ENCODE results near the gene GAB2. TPM values are rescaled to one million over a fixed set of nuclear protein-coding genes. Genes with fewer than 3 reads are reported as not detected.

GAB2 gene
- total RNA-seq, 1 experiment from 2014 or later, result 3.3 TPM

GRCh38 chr11:78209478-78209877, 208.1 kb downstream of the GAB2 start:
- no peak overlapping the region; a peak in 1 of 7 replicates for H3K27ac Mint-ChIP-seq
- Histone ChIP-seq H3K56ac (ENCODE audit: insufficient read length, low read depth, low read length) (no peak overlapping the region), H4K20me1 (ENCODE audit: control insufficient read depth, insufficient read depth, insufficient read length) (no peaks in the 10 kb centered on the region), H3K23ac (ENCODE audit: insufficient read length, low read depth, low read length) (no peak overlapping the region), H4K91ac (ENCODE audit: insufficient read length, low read depth, low read length) (no peak overlapping the region), H3K9me3 (ENCODE audit: control insufficient read depth, low read depth, low read length) (no peaks in the 10 kb centered on the region), H3K23me2 (ENCODE audit: insufficient read length, low read depth, low read length, poor library complexity, severe bottlenecking) (no peaks in the 10 kb centered on the region), H2BK12ac (ENCODE audit: insufficient read length, low read depth, low read length) (no peak overlapping the region), H3K9ac (ENCODE audit: extremely low read depth, insufficient read length, low read length) (no peak overlapping the region), H4K5ac (ENCODE audit: insufficient read length, low read depth, low read length) (no peak overlapping the region), H3K27me3 (ENCODE audit: insufficient read depth, low read length) (no peaks in the 10 kb centered on the region), H3T11ph (ENCODE audit: low read length) (no peak overlapping the region), H3K4me2 (ENCODE audit: insufficient read depth, insufficient read length, low read length) (no peak overlapping the region), H2BK15ac (ENCODE audit: low read depth, low read length) (no peak overlapping the region), H2BK20ac (ENCODE audit: low read depth, low read length, poor library complexity, severe bottlenecking) (no peak overlapping the region), H3K27ac (ENCODE audit: insufficient read length, low read depth, low read length) (no peak overlapping the region), H3K18ac (ENCODE audit: insufficient read length, low read depth, low read length) (no peak overlapping the region), H2AFZ (ENCODE audit: low read length) (no peak overlapping the region), H3K4me1 (ENCODE audit: insufficient read depth, low read length) (no peaks in the 10 kb centered on the region), H2BK5ac (ENCODE audit: insufficient read length, low read length) (no peak overlapping the region), H3K79me2 (ENCODE audit: insufficient read depth, low read length) (no peaks in the 10 kb centered on the region), H2AK5ac (ENCODE audit: insufficient read length, low read length) (no peak overlapping the region), H3K79me1 (ENCODE audit: insufficient read depth, low read depth, low read length, poor library complexity, severe bottlenecking) (no peaks in the 10 kb centered on the region), H4K8ac (replicated peaks; ENCODE audit: insufficient read length, low read depth, low read length) (no peak overlapping the region), H3K4ac (ENCODE audit: low read depth, low read length) (no peak overlapping the region), H2BK120ac (ENCODE audit: low read depth, low read length, poor library complexity, severe bottlenecking) (no peak overlapping the region), H3K14ac (ENCODE audit: insufficient read depth, low read length) (no peak overlapping the region)
- no CpG with 5 or more reads among the region's 18 CpGs for WGBS (ENCODE audit: extremely low coverage, insufficient read length, low lambda C conversion rate)
- no peaks in the 10 kb centered on the region for H3K9me3 Mint-ChIP-seq
- H3K27me3 Mint-ChIP-seq (ENCODE audit: low read depth), result no peaks in the 10 kb centered on the region; the same call in 1 of the 2 replicates
- no peak overlapping the region for H3K4me3 Mint-ChIP-seq
- no peak for TF ChIP-seq CTCF (conservative IDR thresholded peaks at IDR 0.05)
- H3K36me3 Mint-ChIP-seq (ENCODE audit: insufficient read depth in 1 of 3, low read depth in 3 of 3), result peaks cover 11 to 27% (median 18%) of the 10 kb centered on the region in 3 experiments; a peak in 6 of 7 replicates
- peaks cover 3 to 5% of the 10 kb centered on the region in 2 experiments; a peak in 2 of 4 replicates for H3K4me1 Mint-ChIP-seq
- DNase-seq, result no peak

All from H9 (cell line).